Measurements from ENCODE around the gene PLEKHM2. TPM values are rescaled to one million over a fixed set of nuclear protein-coding genes. Genes with fewer than 3 reads are reported as not detected.

Gene PLEKHM2
- total RNA-seq, 2 experiments from 2014 or later = 27.5 to 45.7 TPM

- Histone ChIP-seq H3K36me3 (ENCODE audit: insufficient read depth, low read length) (no peaks in the 10 kb centered on the region), H3K9me2 (ENCODE audit: insufficient read depth, low read length) (no peaks in the 10 kb centered on the region), H4K20me1 (ENCODE audit: insufficient read depth, low read length) (no peaks in the 10 kb centered on the region), H3K4me3 (ENCODE audit: low read depth, low read length, poor library complexity, severe bottlenecking) (no peak overlapping the region), H3K4me1 (ENCODE audit: insufficient read depth, low read length, poor library complexity, severe bottlenecking) (no peaks in the 10 kb centered on the region), H2AFZ (ENCODE audit: low read length) (no peak overlapping the region), H3K9me3 (ENCODE audit: low read length) (no peaks in the 10 kb centered on the region), H3K27ac (ENCODE audit: low read depth, low read length, poor library complexity, severe bottlenecking) (no peak overlapping the region), H3K4me2 (ENCODE audit: low read length) (no peak overlapping the region), H3K79me2 (ENCODE audit: insufficient read depth, low read depth, low read length) (no peaks in the 10 kb centered on the region)
- DNase-seq (ENCODE audit: low spot score) = no peak
- TF ChIP-seq CTCF (conservative IDR thresholded peaks at IDR 0.05; ENCODE audit: low read length) (no peak), EZH2phosphoT487 (IDR thresholded peaks at IDR 0.05; ENCODE audit: borderline replicate concordance, low read depth, low read length) (no peak)
- POLR2A ChIA-PET = interaction anchor here (0.7 kb wide), 1 partner anchor 131 kb away, joined by 4 read pairs; no protein-coding TSS in a partner anchor
- intact Hi-C loops (cut with micrococcal nuclease; ENCODE audit: unreplicated experiment) = no loop called here
- CTCF ChIA-PET (ENCODE audit: unreplicated experiment) = no interaction called here
- no TSS peak for BruUV-seq (replicated peaks)
These were observed 67.6 kb downstream of the PLEKHM2 start for GRCh38 chr1:15751717-15752116.

GRCh38 chr1:15753776-15754175, 69.7 kb downstream of the PLEKHM2 start:
- Histone ChIP-seq H3K36me3 (ENCODE audit: insufficient read depth, low read length) (no peaks in the 10 kb centered on the region), H2AFZ (ENCODE audit: low read length) (no peak overlapping the region), H3K4me3 (ENCODE audit: low read depth, low read length, poor library complexity, severe bottlenecking) (no peak overlapping the region), H3K4me1 (ENCODE audit: insufficient read depth, low read length, poor library complexity, severe bottlenecking) (no peaks in the 10 kb centered on the region), H3K27ac (ENCODE audit: low read depth, low read length, poor library complexity, severe bottlenecking) (no peak overlapping the region), H3K79me2 (ENCODE audit: insufficient read depth, low read depth, low read length) (no peaks in the 10 kb centered on the region), H3K9me2 (ENCODE audit: insufficient read depth, low read length) (no peaks in the 10 kb centered on the region), H3K4me2 (ENCODE audit: low read length) (no peak overlapping the region), H3K9me3 (ENCODE audit: low read length) (no peaks in the 10 kb centered on the region), H4K20me1 (ENCODE audit: insufficient read depth, low read length) (no peaks in the 10 kb centered on the region)
- ChIA-PET POLR2A (no interaction called here), CTCF (ENCODE audit: unreplicated experiment) (no interaction called here)
- TF ChIP-seq EZH2phosphoT487 (IDR thresholded peaks at IDR 0.05; ENCODE audit: borderline replicate concordance, low read depth, low read length) (no peak), CTCF (conservative IDR thresholded peaks at IDR 0.05; ENCODE audit: low read length) (no peak)
- no TSS peak for BruUV-seq (replicated peaks)
- DNase-seq (ENCODE audit: low spot score) = no peak
- intact Hi-C loops (cut with micrococcal nuclease; ENCODE audit: unreplicated experiment) = no loop called here

GRCh38 chr1:15755021-15755645, 71.0 kb downstream of the PLEKHM2 start:
- ChIA-PET POLR2A (no interaction called here), CTCF (ENCODE audit: unreplicated experiment) (no interaction called here)
- Histone ChIP-seq H3K27ac (ENCODE audit: low read depth, low read length, poor library complexity, severe bottlenecking) (no peak overlapping the region), H3K36me3 (ENCODE audit: insufficient read depth, low read length) (no peaks in the 10 kb centered on the region), H3K4me1 (ENCODE audit: insufficient read depth, low read length, poor library complexity, severe bottlenecking) (no peaks in the 10 kb centered on the region), H3K79me2 (ENCODE audit: insufficient read depth, low read depth, low read length) (no peaks in the 10 kb centered on the region), H3K9me3 (ENCODE audit: low read length) (no peaks in the 10 kb centered on the region), H3K4me2 (ENCODE audit: low read length) (no peak overlapping the region), H3K4me3 (ENCODE audit: low read depth, low read length, poor library complexity, severe bottlenecking) (no peak overlapping the region), H3K9me2 (ENCODE audit: insufficient read depth, low read length) (no peaks in the 10 kb centered on the region), H2AFZ (ENCODE audit: low read length) (no peak overlapping the region), H4K20me1 (ENCODE audit: insufficient read depth, low read length) (no peaks in the 10 kb centered on the region)
- intact Hi-C loops (cut with micrococcal nuclease; ENCODE audit: unreplicated experiment) = no loop called here
- BruUV-seq (replicated peaks) = no TSS peak
- no peak for DNase-seq (ENCODE audit: low spot score)
- no peak for TF ChIP-seq CTCF (conservative IDR thresholded peaks at IDR 0.05; ENCODE audit: low read length)
- TF ChIP-seq EZH2phosphoT487 (IDR thresholded peaks at IDR 0.05; ENCODE audit: borderline replicate concordance, low read depth, low read length) = no peak

All from OCI-LY7 (cell line).